HUES48 (cell line): ENCODE measurements around the gene GH1.
"Not testable (repeated sequence)": the region's sequence is repeated elsewhere in the genome, so short reads cannot be mapped to it uniquely, and the experiment has no call there.

Experiments
- H3K27ac ChIP-seq: one replicate; pipeline ENCODE4 v1.7.0; 2013; ENCODE audit warnings: low read depth, low read length, inconsistent platforms
- H3K27me3 ChIP-seq: 2 replicates; pipeline ENCODE4 v1.6.1; 2013; ENCODE audit warnings: mild to moderate bottlenecking, low read length; ENCODE audit not compliant: control insufficient read depth, insufficient read depth
- H3K36me3 ChIP-seq: 2 replicates; pipeline ENCODE4 v1.6.1; 2013; ENCODE audit warnings: low read length; ENCODE audit not compliant: control insufficient read depth, insufficient read depth
- H3K4me1 ChIP-seq: 2 replicates; pipeline ENCODE4 v1.6.1; 2013; ENCODE audit warnings: mild to moderate bottlenecking, low read length; ENCODE audit not compliant: control insufficient read depth, insufficient read depth
- H3K4me3 ChIP-seq: 2 replicates; pipeline ENCODE4 v1.5.1; 2013; ENCODE audit warnings: mild to moderate bottlenecking, low read depth, low read length
- H3K9ac ChIP-seq: 2 replicates; pipeline ENCODE4 v1.6.1; 2013; ENCODE audit warnings: mild to moderate bottlenecking, low read depth, low read length, moderate library complexity
- H3K9me3 ChIP-seq: 2 replicates; pipeline ENCODE4 v1.6.1; 2013; ENCODE audit warnings: low read length; ENCODE audit not compliant: control insufficient read depth, insufficient read depth

The GH1 gene

DNA sequence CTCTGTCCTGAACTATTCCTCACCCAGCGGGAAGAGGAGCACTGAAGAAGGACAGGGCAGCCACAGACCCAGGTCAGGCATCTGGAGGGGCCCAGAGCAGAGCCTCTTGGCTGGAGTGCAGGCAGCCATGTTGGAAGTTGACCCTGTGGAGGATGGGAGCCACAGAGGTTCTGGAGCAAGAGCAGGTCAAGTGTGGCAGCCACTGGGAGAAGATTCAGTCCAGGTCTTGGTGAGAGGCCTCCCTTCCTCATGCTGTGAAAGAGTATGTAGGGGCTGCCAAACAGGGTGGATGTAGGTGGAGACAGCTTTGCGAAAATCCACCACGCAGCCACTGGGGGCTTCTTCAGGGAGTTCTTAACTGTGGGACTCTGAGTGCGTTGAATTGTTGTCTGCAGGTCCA is 14.1 kb upstream of the GH1 start:
- Histone ChIP-seq H3K27ac (no peak overlapping the region), H3K9ac (no peak overlapping the region), H3K36me3 (no peaks in the 10 kb centered on the region), H3K9me3 (no peaks in the 10 kb centered on the region), H3K4me1 (peaks cover 9% of the 10 kb centered on the region; the same call in 1 of the 2 replicates), H3K27me3 (no peaks in the 10 kb centered on the region), H3K4me3 (no peak overlapping the region)

DNA sequence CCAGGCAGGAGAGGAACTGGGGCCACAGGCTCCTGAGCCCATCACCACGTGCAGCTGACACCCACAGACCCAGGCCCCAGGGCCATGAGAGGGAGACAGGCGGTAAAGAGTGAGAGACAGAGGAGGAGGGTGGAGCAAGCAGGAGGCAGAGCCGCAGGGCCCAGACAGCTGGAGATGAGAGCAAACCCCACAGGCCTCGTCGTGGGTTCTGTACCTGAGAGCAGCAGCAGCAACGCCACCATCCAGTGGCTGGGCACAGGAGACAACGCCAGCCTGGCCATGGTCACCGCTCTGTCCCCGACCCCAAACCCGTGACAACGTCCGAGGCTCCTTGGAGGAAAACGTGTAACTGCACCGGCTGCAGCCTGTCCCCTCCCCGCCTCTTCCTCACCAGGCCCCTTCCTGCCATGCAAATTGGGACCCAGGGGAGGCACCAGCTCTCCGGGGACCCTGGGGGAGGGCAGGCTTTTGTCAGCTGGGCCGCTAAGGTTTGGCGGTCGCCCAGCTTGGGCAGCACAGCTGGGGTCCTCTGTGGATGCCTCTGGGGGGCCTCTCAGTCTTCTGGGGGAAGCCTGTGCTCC is 13.4 kb upstream of the GH1 start, which contains the start of gene CD79B:
CD79B (minus strand) TSS at position 351 of the 581 bp plus-strand sequence; CDS start at position 281, 70 bp downstream.
- no peak within 1 kb of the TSS for H3K9ac ChIP-seq
- no peaks in the 10 kb centered on the region for H3K27me3 ChIP-seq
- no peaks in the 10 kb centered on the region for H3K36me3 ChIP-seq
- H3K4me3 ChIP-seq = no peak within 1 kb of the TSS
- peaks cover 9% of the 10 kb centered on the region; the same call in 1 of the 2 replicates for H3K4me1 ChIP-seq
- no peaks in the 10 kb centered on the region for H3K9me3 ChIP-seq
- H3K27ac ChIP-seq = no peak within 1 kb of the TSS

DNA sequence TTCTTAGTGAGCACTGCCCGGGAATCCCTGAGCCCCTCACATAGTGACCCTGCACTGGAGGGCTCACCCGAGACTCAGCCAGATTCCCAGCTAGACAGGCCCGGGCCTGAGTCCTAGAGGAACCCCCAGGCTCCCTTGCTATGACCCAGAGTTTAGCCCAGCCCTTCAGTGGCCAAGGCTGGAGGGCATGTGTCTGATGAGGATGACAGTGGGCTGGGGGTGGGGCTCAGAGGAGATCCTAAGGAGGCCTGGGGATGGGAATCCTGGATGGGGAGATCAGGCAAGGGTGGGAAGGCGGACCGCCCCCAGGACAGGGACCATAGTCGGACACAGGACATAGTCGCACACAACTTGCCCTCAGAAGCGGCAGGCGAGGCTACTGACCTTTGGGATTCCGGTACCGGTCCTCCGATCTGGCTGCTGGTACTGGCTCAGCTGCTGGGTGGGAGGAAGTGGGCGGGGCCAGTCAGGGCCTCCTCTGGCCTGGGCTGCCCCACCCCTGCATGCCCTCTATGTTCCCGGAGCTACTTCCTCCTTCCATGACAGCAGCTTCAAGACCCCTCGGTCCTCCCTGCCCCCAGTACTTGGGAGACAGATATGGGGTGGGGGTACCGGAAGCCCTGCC is 12.4 kb upstream of the GH1 start:
- no peaks in the 10 kb centered on the region for H3K27me3 ChIP-seq
- H3K9ac ChIP-seq = no peak overlapping the region
- H3K27ac ChIP-seq = no peak overlapping the region
- peaks cover 9% of the 10 kb centered on the region; the same call in 1 of the 2 replicates for H3K4me1 ChIP-seq
- H3K4me3 ChIP-seq = no peak overlapping the region
- H3K9me3 ChIP-seq = no peaks in the 10 kb centered on the region
- no peaks in the 10 kb centered on the region for H3K36me3 ChIP-seq

DNA sequence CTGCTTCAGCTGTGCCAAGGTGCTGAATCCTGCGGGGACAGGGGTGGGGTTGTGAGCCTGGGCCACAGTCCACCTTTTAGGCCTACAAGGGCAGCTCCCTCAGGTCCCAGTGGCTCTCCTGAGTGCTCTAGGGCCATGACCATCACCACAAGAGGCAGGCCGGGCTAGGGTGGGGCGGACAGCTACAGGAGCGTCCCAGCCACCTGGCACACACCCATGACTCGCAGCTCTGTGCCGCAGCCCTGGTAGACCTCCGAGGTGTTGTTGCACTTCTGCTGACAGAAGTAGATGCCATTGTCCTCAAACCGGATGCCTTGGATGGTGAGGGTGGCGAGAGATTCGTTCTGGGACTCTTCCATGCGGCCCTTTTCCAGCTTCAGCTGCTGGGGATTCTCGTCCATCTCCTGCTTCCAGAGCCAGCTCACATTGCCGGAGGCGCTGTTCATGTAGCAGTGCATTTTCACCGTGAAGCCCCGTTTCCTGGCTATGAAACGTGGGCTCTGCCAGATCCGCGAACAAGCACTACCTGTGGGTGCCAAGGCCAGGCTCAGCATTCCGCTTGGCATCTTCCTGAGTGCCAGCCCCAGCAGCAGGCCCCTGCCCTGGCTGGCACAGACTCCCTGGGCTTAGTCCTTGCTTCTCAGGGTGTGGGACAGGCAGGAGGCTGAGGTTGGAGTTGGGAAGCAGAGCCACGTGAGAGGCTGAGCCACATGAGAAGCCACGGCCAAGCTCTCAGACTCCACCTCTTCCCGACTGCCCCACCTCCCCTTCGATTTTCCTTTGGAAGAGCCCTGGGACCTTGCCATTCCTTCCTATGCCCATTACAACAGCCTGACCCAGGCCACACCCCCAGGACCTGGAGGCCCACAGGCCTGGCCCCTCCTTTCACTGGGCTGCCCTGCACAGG is 11.5 kb upstream of the GH1 start:
- peaks cover 9% of the 10 kb centered on the region; the same call in 1 of the 2 replicates for H3K4me1 ChIP-seq

DNA sequence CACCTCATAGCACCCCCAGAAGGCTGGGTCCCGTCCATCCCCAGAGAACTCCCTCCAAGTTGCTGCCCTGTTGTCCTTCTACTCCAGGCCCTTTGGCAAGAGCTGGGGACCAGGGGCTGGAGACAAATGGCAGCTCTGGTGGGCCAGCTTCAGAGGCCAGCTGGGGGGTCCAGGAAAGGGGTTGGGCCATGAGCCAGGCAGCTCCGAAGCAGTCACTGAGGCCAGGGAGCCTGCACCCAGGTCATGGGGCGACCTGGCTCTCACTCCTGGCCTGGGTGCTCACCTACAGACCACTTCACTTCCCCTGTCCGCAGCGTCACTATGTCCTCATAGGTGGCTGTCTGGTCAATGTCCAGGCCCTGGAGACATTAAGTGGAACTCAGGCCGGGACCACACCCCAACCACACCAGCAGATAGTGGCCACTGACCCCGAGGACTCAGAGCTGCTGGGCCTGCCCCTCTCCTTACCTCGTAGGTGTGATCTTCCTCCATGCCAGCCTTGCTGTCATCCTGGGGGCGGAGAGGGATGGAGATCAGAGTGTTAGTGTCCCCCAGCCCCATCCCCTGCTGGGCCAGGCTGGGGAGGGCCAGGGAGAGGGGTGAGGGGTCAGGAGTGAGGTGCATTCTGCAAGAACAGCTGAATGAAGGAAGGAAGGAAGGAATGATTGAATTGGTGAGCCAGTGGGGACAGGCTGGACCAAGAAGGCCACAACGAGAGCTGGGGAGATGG is 10.5 kb upstream of the GH1 start:
- Histone ChIP-seq H3K27ac (no peak overlapping the region), H3K9me3 (no peaks in the 10 kb centered on the region), H3K9ac (no peak overlapping the region), H3K4me1 (peaks cover 9% of the 10 kb centered on the region; the same call in 1 of the 2 replicates), H3K4me3 (no peak overlapping the region), H3K36me3 (no peaks in the 10 kb centered on the region), H3K27me3 (no peaks in the 10 kb centered on the region)

More for the DNA sequence above, 11.5 kb upstream of the GH1 start:
- no peaks in the 10 kb centered on the region for H3K36me3 ChIP-seq
- no peaks in the 10 kb centered on the region for H3K9me3 ChIP-seq
- no peak overlapping the region for H3K9ac ChIP-seq
- no peak overlapping the region for H3K27ac ChIP-seq
- H3K27me3 ChIP-seq = no peaks in the 10 kb centered on the region
- no peak overlapping the region for H3K4me3 ChIP-seq

DNA sequence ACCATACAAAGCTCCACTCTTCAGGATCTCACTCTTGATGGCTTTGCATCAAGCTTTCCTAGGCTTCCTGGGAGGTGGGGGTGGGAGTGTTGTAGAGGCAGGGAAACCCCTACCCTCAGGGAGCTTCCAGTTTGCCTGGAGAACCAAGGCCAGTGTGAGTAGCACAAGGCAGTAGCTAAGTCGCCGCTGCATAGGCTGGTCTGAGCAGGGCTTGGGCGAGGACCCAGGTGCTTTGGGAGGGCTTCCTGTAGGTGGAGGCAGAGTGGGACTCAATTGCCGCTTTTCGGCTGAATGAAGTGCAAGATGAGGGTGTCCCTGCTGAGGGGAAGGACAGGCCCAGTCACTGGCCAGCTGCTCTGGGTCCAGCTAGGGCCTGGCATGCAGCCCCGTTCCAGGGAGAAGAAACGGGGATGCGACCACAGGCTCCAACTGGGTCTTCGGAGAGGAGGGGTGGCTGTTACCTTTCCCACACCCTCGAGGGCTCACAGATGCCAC is 9.6 kb upstream of the GH1 start:
- Histone ChIP-seq H3K9me3 (no peaks in the 10 kb centered on the region), H3K4me3 (no peak overlapping the region), H3K27me3 (no peaks in the 10 kb centered on the region), H3K27ac (no peak overlapping the region), H3K4me1 (peaks cover 9% of the 10 kb centered on the region; the same call in 1 of the 2 replicates), H3K9ac (no peak overlapping the region), H3K36me3 (no peaks in the 10 kb centered on the region)

DNA sequence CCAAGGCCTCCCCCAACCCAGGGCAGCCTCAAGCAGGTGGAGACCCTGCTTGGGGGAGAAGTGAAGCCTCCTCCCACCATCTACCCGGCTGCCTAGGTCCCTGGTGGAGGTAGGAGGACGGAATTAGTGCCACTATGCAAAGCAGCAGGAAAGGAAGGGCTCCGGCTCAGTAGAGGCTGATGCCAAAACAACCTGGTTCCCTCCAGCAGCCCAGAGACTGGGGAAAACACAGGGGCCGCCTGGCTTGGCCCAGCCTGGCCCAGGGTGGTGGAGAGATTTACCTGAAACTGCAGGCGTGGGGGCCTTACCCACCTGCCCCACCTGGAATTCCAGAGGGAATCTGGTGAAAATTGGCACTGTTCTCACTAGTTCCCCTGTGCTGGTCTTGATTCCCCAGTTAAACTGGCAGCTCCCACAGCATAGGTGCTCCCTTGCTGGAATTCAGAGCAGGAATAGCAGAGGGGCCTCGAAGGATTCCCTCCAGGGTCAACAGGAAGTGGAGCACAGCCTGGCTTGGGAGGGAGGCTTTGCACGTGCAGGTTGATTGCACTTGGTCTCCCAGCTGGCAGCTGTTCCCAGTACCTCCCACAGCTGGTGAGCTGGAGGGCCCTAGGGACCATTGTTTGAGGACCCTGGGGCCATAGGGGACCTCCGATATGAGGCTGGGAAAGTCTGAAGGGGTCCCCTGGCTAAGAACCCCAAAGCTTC is 9.0 kb upstream of the GH1 start:
- no peaks in the 10 kb centered on the region for H3K36me3 ChIP-seq
- H3K27ac ChIP-seq = no peak overlapping the region
- no peaks in the 10 kb centered on the region for H3K27me3 ChIP-seq
- H3K4me1 ChIP-seq = peaks cover 8% of the 10 kb centered on the region; the same call in 1 of the 2 replicates
- H3K4me3 ChIP-seq = no peak overlapping the region
- H3K9me3 ChIP-seq = no peaks in the 10 kb centered on the region
- H3K9ac ChIP-seq = no peak overlapping the region

DNA sequence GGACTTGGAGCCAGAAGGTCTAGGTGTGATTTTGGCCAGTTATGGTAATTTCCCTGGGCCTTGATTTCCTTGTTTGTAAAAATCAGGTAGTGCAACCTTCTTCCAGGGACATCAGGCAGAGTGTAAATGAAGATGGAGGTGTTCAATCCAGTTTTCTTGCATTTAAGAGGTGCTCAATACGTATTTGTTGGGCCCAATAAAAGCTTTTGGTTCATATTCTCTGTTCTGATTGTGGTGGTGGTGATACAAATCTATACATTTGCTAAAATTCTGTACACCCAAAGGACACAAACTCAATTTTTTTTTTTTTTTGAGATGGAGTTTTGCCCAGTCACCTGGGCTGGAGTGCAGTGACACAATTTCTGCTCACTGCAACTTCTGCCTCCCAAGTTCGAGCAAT is 7.5 kb upstream of the GH1 start:
- H3K4me3 ChIP-seq = no peak overlapping the region
- H3K27me3 ChIP-seq = no peaks in the 10 kb centered on the region
- no peaks in the 10 kb centered on the region for H3K4me1 ChIP-seq
- no peak overlapping the region for H3K27ac ChIP-seq
- no peak overlapping the region for H3K9ac ChIP-seq
- H3K36me3 ChIP-seq = no peaks in the 10 kb centered on the region
- H3K9me3 ChIP-seq = no peaks in the 10 kb centered on the region

DNA sequence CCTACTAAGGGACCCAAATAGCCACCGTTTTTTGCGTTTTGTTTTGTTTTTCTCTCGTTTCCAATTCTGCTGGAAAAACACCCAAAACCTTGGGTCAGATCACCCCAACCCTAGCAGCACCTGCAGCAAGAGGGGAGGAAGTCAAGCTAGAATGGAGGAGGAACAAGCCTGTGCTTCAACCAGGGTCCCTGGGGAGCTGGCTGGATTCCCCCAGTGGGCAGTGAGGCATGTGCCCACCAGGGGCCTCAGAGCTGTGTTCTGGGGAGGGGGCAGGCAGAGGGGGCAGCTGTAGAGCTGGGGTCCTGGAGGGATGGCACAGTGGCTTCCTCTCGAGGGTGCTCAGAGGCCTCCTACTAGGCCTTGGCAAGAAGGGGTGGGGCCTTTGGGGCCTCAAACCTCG is 7.0 kb upstream of the GH1 start:
- H3K9ac ChIP-seq = no peak overlapping the region
- no peak overlapping the region for H3K4me3 ChIP-seq
- H3K27me3 ChIP-seq = no peaks in the 10 kb centered on the region
- no peaks in the 10 kb centered on the region for H3K9me3 ChIP-seq
- H3K36me3 ChIP-seq = no peaks in the 10 kb centered on the region
- no peak overlapping the region for H3K27ac ChIP-seq
- H3K4me1 ChIP-seq = no peaks in the 10 kb centered on the region

DNA sequence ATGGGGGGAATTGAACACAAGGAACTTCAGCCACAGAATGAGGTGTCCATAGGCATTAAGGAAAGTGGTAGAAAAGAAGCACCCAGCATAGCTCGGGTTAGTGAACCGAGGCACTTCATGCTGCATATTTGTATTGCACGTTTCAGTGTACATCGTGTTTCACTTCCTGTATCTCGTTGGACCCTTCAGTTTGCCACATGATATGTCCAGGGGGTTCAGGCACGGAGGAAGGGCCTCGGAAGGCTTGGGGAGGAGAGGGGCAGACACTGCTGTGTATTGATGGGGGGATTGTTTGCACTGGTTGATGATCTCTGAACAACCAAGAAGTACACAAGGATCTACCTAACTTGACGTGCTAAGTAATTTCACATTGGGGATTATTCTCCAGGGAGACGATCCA is 3.8 kb upstream of the GH1 start:
- not testable (repeated sequence) for H3K4me1 ChIP-seq

More for the DNA sequence above, 3.8 kb upstream of the GH1 start:
- H3K9me3 ChIP-seq, H3K9ac ChIP-seq, H3K27ac ChIP-seq, H3K4me3 ChIP-seq, H3K36me3 ChIP-seq, H3K27me3 ChIP-seq: not testable (repeated sequence)
